Right cardiac atrium (tissue), 5 donors: ENCODE measurements around the gene PHF21A. TPM values are rescaled to one million over a fixed set of nuclear protein-coding genes. Genes with fewer than 3 reads are reported as not detected.

Experiments used
- ATAC-seq, 2 donors: fragments of 200-7000 bp; cut with Tn5 transposase; one replicate each; pipeline versions ENCODE4 v1.8.0 to v1.9.1; 2020; ENCODE audit warnings: moderate library complexity in 2 of 2, mild to moderate bottlenecking in 1 of 2
- DNase-seq, 3 donors: peaks; one replicate each; pipeline ENCODE4 v3.0.0-alpha.2; 2020
- H3K27ac ChIP-seq: one replicate; pipeline ENCODE4 v1.5.1; 2013; ENCODE audit warnings: mild to moderate bottlenecking, low read length, control low read depth, moderate library complexity
- H3K27me3 ChIP-seq: one replicate; pipeline ENCODE4 v1.6.1; 2013; ENCODE audit not compliant: control insufficient read depth, insufficient read depth
- H3K4me1 ChIP-seq: one replicate; pipeline ENCODE4 v1.6.1; 2013; ENCODE audit warnings: low read length; ENCODE audit not compliant: control insufficient read depth, insufficient read depth
- H3K4me3 ChIP-seq: one replicate; pipeline ENCODE4 v1.5.1; 2013; ENCODE audit warnings: low read length, control low read depth
- H3K9me3 ChIP-seq: one replicate; pipeline ENCODE4 v1.6.1; 2013; ENCODE audit warnings: low read length; ENCODE audit not compliant: control insufficient read depth
- WGBS: extraction: QIAGEN DNeasy Blood & Tissue Kit; methylation state at CpG from one replicate; pipeline ENCODE4 v1.1.7; 2013; 5-methylcytosine and 5-hydroxymethylcytosine counted together
- intact Hi-C, 4 donors: fragments of 100-400 bp; cut with DNase I; formaldehyde crosslinking; loops; one replicate each; pipeline versions ENCODE4 v1.11.0 to v1.14.0; 2022 to 2023
- polyA plus RNA-seq: library from polyadenylated mRNA; stranded (reverse); fragments of 200-250 nt; gene quantifications from one replicate; pipeline ENCODE4 v1.2.3, GENCODE V29; 2013
- total RNA-seq, 4 donors: library from RNA; stranded (reverse); fragmentation: NEBNext Ultra II Directional; extraction: Animal tissue kit (Norgen Biotek cat#: 25700); gene quantifications; one replicate each; pipeline ENCODE4 v1.2.1, GENCODE V29; 2021
- donor health status: healthy with polysubstance abuse.
- donor health status: DM: no; HTN: yes; CAD: no.
- donor health status: DM: no; HTN: no; CAD: no.
- donor health status: DM: no; HTN: yes; CAD: no; lungs with severe emphysema.
- donor health status: DM: yes; HTN: yes; CAD: no.

Gene PHF21A
- total and polyA plus RNA-seq, 5 donors = 23.6 to 57.3 (median 51.7) TPM

DNA sequence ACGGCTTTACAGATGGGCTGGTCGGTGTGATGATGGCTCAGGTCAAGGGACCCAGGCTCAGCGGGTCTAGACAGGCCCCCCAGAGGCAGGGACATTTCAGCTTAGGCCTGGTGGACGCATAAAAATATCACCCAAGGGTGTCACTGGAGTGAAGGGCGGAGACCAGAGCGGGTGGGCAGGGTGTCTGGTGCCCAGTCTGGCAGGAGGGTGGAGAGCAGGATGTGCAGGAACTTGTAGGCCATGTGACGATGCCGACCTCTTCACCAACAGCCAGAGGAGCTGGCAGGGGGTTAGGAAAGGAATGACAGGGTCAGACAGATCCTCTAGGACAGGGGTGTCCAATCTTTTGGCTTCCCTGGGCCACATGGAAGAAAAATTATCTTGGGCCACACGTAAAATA is 231.3 kb downstream of the PHF21A start:
- peak in 2 of 3 donors; percentile 44 to 63 for DNase-seq
- Histone ChIP-seq H3K4me1 (peaks cover 2% of the 10 kb centered on the region), H3K27ac (no peak overlapping the region), H3K4me3 (no peak overlapping the region), H3K27me3 (no peaks in the 10 kb centered on the region), H3K9me3 (no peaks in the 10 kb centered on the region)
- intact Hi-C loops = no loop called here
- peak; percentile 17 to 41 for ATAC-seq
- WGBS = 73% methylated on average over 9 of the region's 9 CpGs

GRCh38 chr11:45889555-45889954 is 231.7 kb downstream of the PHF21A start:
- Histone ChIP-seq H3K4me3 (no peak overlapping the region), H3K9me3 (no peaks in the 10 kb centered on the region), H3K27ac (no peak overlapping the region), H3K27me3 (no peaks in the 10 kb centered on the region), H3K4me1 (peaks cover 2% of the 10 kb centered on the region)
- ATAC-seq (no peak), DNase-seq (peak in 1 of 3 donors; percentile 19)
- intact Hi-C loops = no loop called here
- 80% methylated on average over 8 of the region's 8 CpGs for WGBS

- no peaks in the 10 kb centered on the region for H3K27me3 ChIP-seq
- DNase-seq = peak in 1 of 3 donors; percentile 4
- intact Hi-C loops = no loop called here
- H3K9me3 ChIP-seq = no peaks in the 10 kb centered on the region
- no peak overlapping the region for H3K27ac ChIP-seq
- no peaks in the 10 kb centered on the region for H3K4me1 ChIP-seq
- 83% methylated on average over 10 of the region's 10 CpGs for WGBS
- ATAC-seq = no peak
- H3K4me3 ChIP-seq = no peak overlapping the region
These were observed 233.7 kb downstream of the PHF21A start for GRCh38 chr11:45887587-45887986.

GRCh38 chr11:45886816-45887520 is 234.3 kb downstream of the PHF21A start:
- no peak for ATAC-seq
- Histone ChIP-seq H3K27me3 (no peaks in the 10 kb centered on the region), H3K4me3 (no peak overlapping the region), H3K9me3 (no peaks in the 10 kb centered on the region), H3K27ac (no peak overlapping the region), H3K4me1 (no peaks in the 10 kb centered on the region)
- DNase-seq = peak in 1 of 3 donors; percentile 19
- WGBS = 92% methylated on average over 4 of the region's 4 CpGs
- intact Hi-C loops = no loop called here

DNA sequence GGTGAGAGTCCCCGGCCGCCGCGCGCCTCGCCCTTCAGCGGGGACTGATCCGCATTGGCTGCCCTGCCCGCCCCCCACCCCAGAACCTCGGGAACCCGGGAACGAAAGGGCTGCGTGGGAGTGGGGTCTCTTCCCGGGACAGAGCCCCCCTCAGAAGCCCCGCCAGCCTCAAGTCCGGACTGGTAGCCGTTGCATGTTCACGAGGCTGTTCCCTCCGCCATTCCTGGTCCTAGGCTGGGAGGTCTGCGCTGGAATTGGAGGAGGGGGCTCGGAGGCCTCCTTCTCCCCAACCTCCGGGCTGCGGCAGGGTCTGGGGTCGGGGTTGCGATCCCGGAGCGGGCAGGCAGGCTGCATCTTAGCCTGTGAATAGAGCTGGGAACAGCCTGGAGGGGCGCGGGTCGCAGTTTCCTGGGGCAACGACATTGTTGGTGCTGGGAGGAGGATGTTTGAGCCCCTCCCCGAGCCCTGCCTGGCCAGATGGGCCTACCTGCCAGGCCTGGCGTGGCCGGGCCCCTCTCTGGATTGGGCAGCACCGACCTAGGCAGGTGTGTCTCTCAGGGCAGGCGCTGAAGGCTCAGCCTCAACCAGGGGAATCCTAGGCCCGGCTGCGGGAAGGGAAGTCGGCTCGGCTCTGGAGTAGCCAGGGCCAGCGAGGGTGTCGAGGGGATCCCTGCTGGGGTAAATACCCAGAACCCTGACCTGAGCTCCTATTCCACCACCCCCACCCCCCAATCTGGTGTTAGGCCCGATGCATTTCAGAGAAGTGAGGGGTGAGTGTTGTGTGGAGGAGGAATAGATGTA is 235.1 kb downstream of the PHF21A start:
- intact Hi-C loops = no loop called here
- WGBS = 18% methylated on average over 43 of the region's 43 CpGs
- Histone ChIP-seq H3K27me3 (no peaks in the 10 kb centered on the region), H3K9me3 (no peaks in the 10 kb centered on the region), H3K4me3 (peak overlapping the region; percentile 57), H3K27ac (no peak overlapping the region), H3K4me1 (no peaks in the 10 kb centered on the region)
- DNase-seq (no peak), ATAC-seq (no peak)

- ATAC-seq (peak; percentile 75 to 76), DNase-seq (peak; percentile 58 to 86 (median 83))
- intact Hi-C loops = no loop called here
- Histone ChIP-seq H3K27ac (no peak within 1 kb of the TSS), H3K4me3 (peak within 1 kb of the TSS; percentile 57), H3K9me3 (no peaks in the 10 kb centered on the region), H3K27me3 (no peaks in the 10 kb centered on the region), H3K4me1 (no peaks in the 10 kb centered on the region)
- 2% methylated on average over 72 of the region's 73 CpGs for WGBS
These were observed 235.9 kb downstream of the PHF21A start, which contains the start of gene MAPK8IP1 for GRCh38 chr11:45885274-45885920. Gene MAPK8IP1 (plus strand): TSS chr11:45885651. CDS start chr11:45885821, 170 bp downstream.

DNA sequence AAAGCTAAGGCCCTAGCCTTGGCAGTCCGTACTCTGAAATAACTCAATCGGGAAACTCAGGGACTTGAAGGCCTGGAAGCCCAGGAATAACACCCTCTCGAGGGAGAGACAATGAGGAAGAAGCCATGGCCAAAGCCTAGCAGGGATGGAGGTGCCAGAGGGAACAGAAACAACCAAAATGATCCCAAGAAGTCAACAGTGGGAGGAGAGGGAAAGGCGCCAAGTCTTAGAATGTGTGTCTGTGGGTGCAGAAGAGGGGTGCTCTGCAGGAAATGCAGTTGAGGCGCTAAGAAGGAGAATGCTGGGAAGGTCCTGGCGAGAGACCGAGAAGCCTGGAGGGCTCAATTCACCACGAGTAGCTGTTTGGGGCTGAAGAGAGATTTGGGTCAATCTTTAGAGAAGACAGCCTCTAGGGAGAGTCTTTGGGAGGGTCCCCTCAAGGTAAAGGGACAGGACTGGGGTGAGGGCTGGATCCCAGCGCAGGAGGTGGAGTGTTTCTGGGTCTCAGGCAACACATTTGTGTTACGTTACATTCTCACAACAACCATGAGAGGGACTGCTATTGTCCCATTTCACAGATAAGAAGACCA is 236.6 kb downstream of the PHF21A start:
- no peaks in the 10 kb centered on the region for H3K9me3 ChIP-seq
- WGBS = 85% methylated on average over 10 of the region's 10 CpGs
- no peaks in the 10 kb centered on the region for H3K4me1 ChIP-seq
- H3K4me3 ChIP-seq = no peak overlapping the region
- intact Hi-C loops = no loop called here
- no peak for DNase-seq
- no peak overlapping the region for H3K27ac ChIP-seq
- no peak for ATAC-seq
- H3K27me3 ChIP-seq = no peaks in the 10 kb centered on the region

Other genes with a start within 250 kb of the PHF21A start
- 1 to 10 TPM; 5.8 to 7.4 (median 6.3) TPM for gene MAPK8IP1, start 235.8 kb downstream of the PHF21A start, total RNA-seq
- 6.4 TPM for gene MAPK8IP1, start 235.8 kb downstream of the PHF21A start, polyA plus RNA-seq
- gene FREY1, start 214.2 kb downstream of the PHF21A start, total RNA-seq = under 1 TPM in 3 of 4 donors, not detected in 1; 0.42 to 0.68 (median 0.50) TPM
- 0.18 TPM for gene FREY1, start 214.2 kb downstream of the PHF21A start, polyA plus RNA-seq
- 10 to 100 TPM; 14.3 to 17.7 (median 15.9) TPM for gene PEX16, start 203.6 kb downstream of the PHF21A start, total RNA-seq
- gene PEX16, start 203.6 kb downstream of the PHF21A start, polyA plus RNA-seq = 16.7 TPM
- gene LARGE2, start 198.8 kb downstream of the PHF21A start, total RNA-seq = under 1 TPM in 3 of 4 donors, not detected in 1; 0.18 to 0.48 (median 0.20) TPM
- gene LARGE2, start 198.8 kb downstream of the PHF21A start, polyA plus RNA-seq = 0.32 TPM
- gene CREB3L1, start 156.2 kb upstream of the PHF21A start, total RNA-seq = 10 to 100 TPM in 3 of 4 donors, 1 to 10 TPM in 1; 9.7 to 18.8 (median 15.3) TPM
- 15.2 TPM for gene CREB3L1, start 156.2 kb upstream of the PHF21A start, polyA plus RNA-seq
- 100 to 1,000 TPM in 2 of 4 donors, 10 to 100 TPM in 2; 75.8 to 108 (median 100) TPM for gene DGKZ, start 226.0 kb upstream of the PHF21A start, total RNA-seq
- 87.5 TPM for gene DGKZ, start 226.0 kb upstream of the PHF21A start, polyA plus RNA-seq